Measurements from ENCODE around the gene SLA2. TPM values are rescaled to one million over a fixed set of nuclear protein-coding genes. Genes with fewer than 3 reads are reported as not detected.

Gene SLA2
- total RNA-seq, 1 experiment from 2014 or later: 0.13 TPM

DNA sequence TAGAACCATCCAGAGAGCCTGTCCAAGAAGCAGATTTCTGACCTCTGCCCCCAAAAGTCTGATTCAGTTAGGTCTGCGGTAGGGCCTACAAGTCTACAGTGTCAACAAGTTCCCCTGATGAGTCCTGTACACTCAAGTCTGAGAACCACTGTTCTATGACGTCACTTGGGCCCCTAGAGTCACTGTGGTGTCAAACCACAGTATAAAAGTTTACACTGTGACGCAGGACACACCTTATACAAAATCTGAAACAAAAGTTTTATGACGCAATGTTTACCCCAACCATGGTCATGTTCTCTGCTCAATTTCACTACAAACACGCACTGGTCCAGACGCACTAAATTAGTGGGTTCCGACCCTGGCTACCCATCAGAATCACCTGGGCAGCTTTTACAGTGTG, 17.9 kb downstream of the SLA2 start:
- Histone ChIP-seq H3K36me3 (ENCODE audit: control insufficient read depth, insufficient read depth, low read length) (no peaks in the 10 kb centered on the region), H3K27ac (ENCODE audit: low read length) (no peak overlapping the region), H3K9me3 (ENCODE audit: control insufficient read depth, insufficient read depth, low read depth, low read length) (no peaks in the 10 kb centered on the region), H3K27me3 (ENCODE audit: control insufficient read depth, insufficient read depth, low read length) (no peaks in the 10 kb centered on the region), H3K4me1 (ENCODE audit: control insufficient read depth, insufficient read depth, low read length) (no peaks in the 10 kb centered on the region), H3K4me3 (ENCODE audit: low read depth in 2 of 2, low read length in 2 of 2) (no peak overlapping the region)
- ATAC-seq (no peak), DNase-seq (ENCODE audit: low read depth, low spot score) (no peak)
- intact Hi-C loops (cut with micrococcal nuclease; ENCODE audit: unreplicated experiment): no loop called here
- no TSS peak for BruUV-seq (replicated peaks)
- ChIA-PET CTCF (interaction anchor here (0.6 kb wide), 1 partner anchor 256 kb away, joined by 9 read pairs; no protein-coding TSS in a partner anchor), POLR2A (no interaction called here)
- in situ Hi-C loops (cut with HindIII; ENCODE audit: low pct_unique_long_range_greater_than_20kb, low sequenced_read_pairs): no loop called here
- TF ChIP-seq SIN3A (IDR thresholded peaks at IDR 0.05; ENCODE audit: borderline replicate concordance, insufficient read depth, low read depth, low read length) (no peak), TCF7L2 (IDR thresholded peaks at IDR 0.05; ENCODE audit: low read depth, low read length) (no peak), POLR2AphosphoS5 (IDR thresholded peaks at IDR 0.05; ENCODE audit: low read depth, low read length) (no peak), REST (IDR thresholded peaks at IDR 0.05; ENCODE audit: insufficient read depth in 1 of 2, low read depth in 2 of 2, low read length in 1 of 2) (no peak)
- TF ChIP-seq, protein P1, sequence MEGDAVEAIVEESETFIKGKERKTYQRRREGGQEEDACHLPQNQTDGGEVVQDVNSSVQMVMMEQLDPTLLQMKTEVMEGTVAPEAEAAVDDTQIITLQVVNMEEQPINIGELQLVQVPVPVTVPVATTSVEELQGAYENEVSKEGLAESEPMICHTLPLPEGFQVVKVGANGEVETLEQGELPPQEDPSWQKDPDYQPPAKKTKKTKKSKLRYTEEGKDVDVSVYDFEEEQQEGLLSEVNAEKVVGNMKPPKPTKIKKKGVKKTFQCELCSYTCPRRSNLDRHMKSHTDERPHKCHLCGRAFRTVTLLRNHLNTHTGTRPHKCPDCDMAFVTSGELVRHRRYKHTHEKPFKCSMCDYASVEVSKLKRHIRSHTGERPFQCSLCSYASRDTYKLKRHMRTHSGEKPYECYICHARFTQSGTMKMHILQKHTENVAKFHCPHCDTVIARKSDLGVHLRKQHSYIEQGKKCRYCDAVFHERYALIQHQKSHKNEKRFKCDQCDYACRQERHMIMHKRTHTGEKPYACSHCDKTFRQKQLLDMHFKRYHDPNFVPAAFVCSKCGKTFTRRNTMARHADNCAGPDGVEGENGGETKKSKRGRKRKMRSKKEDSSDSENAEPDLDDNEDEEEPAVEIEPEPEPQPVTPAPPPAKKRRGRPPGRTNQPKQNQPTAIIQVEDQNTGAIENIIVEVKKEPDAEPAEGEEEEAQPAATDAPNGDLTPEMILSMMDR (IDR thresholded peaks at IDR 0.05): no peak

DNA sequence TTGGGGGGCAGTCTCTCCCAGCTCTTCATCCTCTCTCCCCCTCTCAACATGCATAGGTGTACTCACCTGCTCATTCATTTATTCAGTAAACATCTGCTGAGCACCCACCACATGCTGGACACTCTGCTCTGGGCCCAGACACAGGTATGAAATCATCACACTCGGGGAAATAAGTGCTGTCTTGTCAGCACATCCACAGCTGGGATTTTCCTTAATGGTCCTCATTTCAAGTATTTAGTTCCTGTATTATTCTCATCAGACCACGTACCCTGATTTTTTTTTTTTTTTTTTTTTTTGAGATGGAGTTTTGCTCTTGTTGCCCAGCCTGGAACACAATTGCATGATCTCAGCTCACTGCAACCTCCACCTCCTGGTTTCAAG, 21.1 kb downstream of the SLA2 start:
- H3K27me3 ChIP-seq (ENCODE audit: control insufficient read depth, insufficient read depth, low read length): no peaks in the 10 kb centered on the region
- intact Hi-C loops (cut with micrococcal nuclease; ENCODE audit: unreplicated experiment): no loop called here
- no peaks in the 10 kb centered on the region for H3K36me3 ChIP-seq (ENCODE audit: control insufficient read depth, insufficient read depth, low read length)
- no TSS peak for BruUV-seq (replicated peaks)
- POLR2A ChIA-PET: no interaction called here
- no peak overlapping the region for H3K4me3 ChIP-seq (ENCODE audit: low read depth in 2 of 2, low read length in 2 of 2)
- TF ChIP-seq REST (IDR thresholded peaks at IDR 0.05; ENCODE audit: insufficient read depth in 1 of 2, low read depth in 2 of 2, low read length in 1 of 2) (no peak), TCF7L2 (IDR thresholded peaks at IDR 0.05; ENCODE audit: low read depth, low read length) (no peak), POLR2AphosphoS5 (IDR thresholded peaks at IDR 0.05; ENCODE audit: low read depth, low read length) (no peak), SIN3A (IDR thresholded peaks at IDR 0.05; ENCODE audit: borderline replicate concordance, insufficient read depth, low read depth, low read length) (no peak)
- TF ChIP-seq, protein P1 (IDR thresholded peaks at IDR 0.05): no peak
- H3K9me3 ChIP-seq (ENCODE audit: control insufficient read depth, insufficient read depth, low read depth, low read length): no peaks in the 10 kb centered on the region
- no peak overlapping the region for H3K27ac ChIP-seq (ENCODE audit: low read length)
- in situ Hi-C loops (cut with HindIII; ENCODE audit: low pct_unique_long_range_greater_than_20kb, low sequenced_read_pairs): no loop called here
- CTCF ChIA-PET: no interaction called here
- ATAC-seq (no peak), DNase-seq (ENCODE audit: low read depth, low spot score) (no peak)
- no peaks in the 10 kb centered on the region for H3K4me1 ChIP-seq (ENCODE audit: control insufficient read depth, insufficient read depth, low read length)
